Activated naive CD8-positive, alpha-beta T cell treated with anti-CD3 and anti-CD28 coated beads for 36 hours (primary cell): ENCODE results near the gene ZNF207. TPM values are rescaled to one million over a fixed set of nuclear protein-coding genes. Genes with fewer than 3 reads are reported as not detected.
"Not testable (repeated sequence)": the region's sequence is repeated elsewhere in the genome, so short reads cannot be mapped to it uniquely, and the experiment has no call there.

Experiments
- DNase-seq: peaks from one replicate; pipeline ENCODE4 v3.0.0; 2021
- H3K27ac Mint-ChIP-seq: one replicate; pipeline ENCODE4 v1.8.0; 2022; ENCODE audit warnings: mild to moderate bottlenecking, moderate library complexity, mixed read lengths
- H3K27me3 Mint-ChIP-seq: one replicate; pipeline ENCODE4 v1.8.0; 2022; ENCODE audit warnings: mild to moderate bottlenecking, mixed read lengths
- H3K36me3 Mint-ChIP-seq: one replicate; pipeline ENCODE4 v1.8.0; 2021; ENCODE audit warnings: mild to moderate bottlenecking, mixed read lengths
- H3K4me1 Mint-ChIP-seq: one replicate; pipeline ENCODE4 v1.8.0; 2021; ENCODE audit warnings: mixed read lengths
- H3K4me3 Mint-ChIP-seq: one replicate; pipeline ENCODE4 v1.8.0; 2022; ENCODE audit warnings: mild to moderate bottlenecking, moderate library complexity, mixed read lengths
- H3K9me3 Mint-ChIP-seq: one replicate; pipeline ENCODE4 v1.8.0; 2022; ENCODE audit warnings: mixed read lengths
- total RNA-seq, 2 experiments: library from RNA; stranded (reverse); gene quantifications; one replicate each; pipeline ENCODE4 v1.2.3, GENCODE V29; 2021

Gene ZNF207
- total RNA-seq, 2 experiments from 2014 or later: 210 to 214 TPM

DNA sequence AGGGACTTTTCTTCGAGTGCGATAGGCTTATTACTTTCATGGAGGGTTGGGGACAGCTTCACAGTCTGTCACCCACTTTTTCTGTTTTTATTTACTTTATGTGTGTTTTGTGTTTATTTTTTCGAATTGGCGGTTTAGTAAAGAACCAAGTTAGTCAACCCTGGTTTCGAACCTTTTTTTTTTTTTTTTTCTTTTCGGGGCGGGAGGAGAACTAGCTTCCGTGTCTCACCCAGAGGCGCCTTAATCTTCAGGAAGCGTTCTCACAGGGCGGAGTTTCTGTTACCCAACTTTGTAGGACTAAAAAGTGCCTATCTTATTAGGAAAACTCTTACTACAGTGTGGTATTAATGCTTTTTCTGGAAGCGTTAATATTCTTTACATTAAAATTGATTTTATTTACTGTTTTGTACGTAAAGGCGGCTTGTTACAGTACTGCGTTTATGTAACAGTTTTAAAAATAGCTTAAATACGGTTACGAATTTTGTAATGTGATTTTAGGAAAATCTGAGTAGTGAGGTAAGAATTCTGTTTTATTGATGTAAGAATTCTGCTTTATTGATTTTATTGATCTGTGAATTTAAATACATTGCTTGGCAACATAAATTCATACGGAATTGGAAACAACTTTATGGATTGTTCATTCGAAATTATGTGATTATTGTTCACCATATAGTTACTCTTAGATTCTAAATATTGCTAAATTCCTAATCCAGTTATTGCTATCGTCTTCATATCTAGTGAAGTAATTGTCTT, 885 bp downstream of the ZNF207 start:
- H3K4me3 Mint-ChIP-seq: peak overlapping the region; percentile 94
- H3K4me1 Mint-ChIP-seq: peaks cover 38% of the 10 kb centered on the region
- H3K9me3 Mint-ChIP-seq: no peaks in the 10 kb centered on the region
- peak overlapping the region; percentile 98 for H3K27ac Mint-ChIP-seq
- no peaks in the 10 kb centered on the region for H3K27me3 Mint-ChIP-seq
- peaks cover 51% of the 10 kb centered on the region for H3K36me3 Mint-ChIP-seq
- peak; percentile 22 for DNase-seq

GRCh38 chr17:32352734-32353133, 2.8 kb downstream of the ZNF207 start:
- peaks cover 45% of the 10 kb centered on the region for H3K4me1 Mint-ChIP-seq
- H3K4me3 Mint-ChIP-seq: peak overlapping the region; percentile 94
- H3K27me3 Mint-ChIP-seq, H3K27ac Mint-ChIP-seq, H3K9me3 Mint-ChIP-seq, DNase-seq: not testable (repeated sequence)
- peaks cover 56% of the 10 kb centered on the region for H3K36me3 Mint-ChIP-seq

- H3K27me3 Mint-ChIP-seq: no peaks in the 10 kb centered on the region
- H3K4me3 Mint-ChIP-seq: peak overlapping the region; percentile 22
- peaks cover 51% of the 10 kb centered on the region for H3K36me3 Mint-ChIP-seq
- H3K27ac Mint-ChIP-seq: peak overlapping the region; percentile 15
- DNase-seq: no peak
- peaks cover 44% of the 10 kb centered on the region for H3K4me1 Mint-ChIP-seq
- no peaks in the 10 kb centered on the region for H3K9me3 Mint-ChIP-seq
Observed at GRCh38 chr17:32355649-32356377, 5.9 kb downstream of the ZNF207 start.

DNA sequence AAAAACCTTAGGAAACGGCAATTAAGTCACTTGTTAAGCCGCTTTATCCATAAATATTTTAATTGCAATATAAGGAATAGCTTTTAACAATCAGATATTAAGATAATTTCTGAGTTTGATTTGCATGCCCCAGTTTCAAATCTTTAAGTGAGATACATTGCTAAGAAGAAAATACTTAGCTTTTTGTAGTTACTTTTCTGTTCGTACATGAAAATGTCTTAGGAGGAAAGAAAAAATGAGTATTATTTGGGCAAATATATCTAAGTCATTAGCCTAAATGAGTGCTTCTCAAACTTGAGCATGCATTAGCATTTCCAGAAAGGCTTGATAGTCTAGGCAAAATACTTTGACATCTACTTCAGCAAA, 6.4 kb downstream of the ZNF207 start:
- H3K4me3 Mint-ChIP-seq: no peak overlapping the region
- H3K36me3 Mint-ChIP-seq: peaks cover 47% of the 10 kb centered on the region
- H3K9me3 Mint-ChIP-seq: no peaks in the 10 kb centered on the region
- no peaks in the 10 kb centered on the region for H3K27me3 Mint-ChIP-seq
- peaks cover 47% of the 10 kb centered on the region for H3K4me1 Mint-ChIP-seq
- H3K27ac Mint-ChIP-seq: peak overlapping the region; percentile 51
- no peak for DNase-seq

GRCh38 chr17:32356750-32357149, 6.8 kb downstream of the ZNF207 start:
- Mint-ChIP-seq H3K4me1 (peaks cover 48% of the 10 kb centered on the region), H3K27me3 (no peaks in the 10 kb centered on the region), H3K4me3 (no peak overlapping the region), H3K9me3 (no peaks in the 10 kb centered on the region), H3K36me3 (peaks cover 44% of the 10 kb centered on the region), H3K27ac (peak overlapping the region; percentile 51)
- no peak for DNase-seq

DNA sequence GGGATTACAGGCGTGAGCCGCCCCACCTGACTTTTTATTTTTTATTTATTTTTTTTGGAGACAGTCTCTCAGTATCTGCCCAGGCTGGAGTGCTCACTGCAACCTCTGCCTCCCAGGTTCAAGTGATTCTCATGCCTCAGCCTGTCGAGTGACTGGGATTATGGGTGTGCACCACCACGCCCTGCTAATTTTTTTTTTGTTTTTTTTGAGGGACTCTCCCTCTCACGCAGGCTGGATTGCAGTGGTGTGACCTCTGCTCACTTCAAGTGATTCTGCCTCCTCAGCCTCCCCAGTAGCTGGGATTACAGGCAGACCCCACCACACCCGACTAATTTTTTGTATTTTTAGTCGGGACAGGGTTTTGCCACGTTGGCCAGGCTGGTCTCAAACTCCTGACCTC, 7.7 kb downstream of the ZNF207 start:
- Mint-ChIP-seq H3K27me3 (no peaks in the 10 kb centered on the region), H3K4me3 (no peak overlapping the region), H3K4me1 (peaks cover 47% of the 10 kb centered on the region), H3K36me3 (peaks cover 42% of the 10 kb centered on the region), H3K9me3 (no peaks in the 10 kb centered on the region), H3K27ac (no peak overlapping the region)
- no peak for DNase-seq

DNA sequence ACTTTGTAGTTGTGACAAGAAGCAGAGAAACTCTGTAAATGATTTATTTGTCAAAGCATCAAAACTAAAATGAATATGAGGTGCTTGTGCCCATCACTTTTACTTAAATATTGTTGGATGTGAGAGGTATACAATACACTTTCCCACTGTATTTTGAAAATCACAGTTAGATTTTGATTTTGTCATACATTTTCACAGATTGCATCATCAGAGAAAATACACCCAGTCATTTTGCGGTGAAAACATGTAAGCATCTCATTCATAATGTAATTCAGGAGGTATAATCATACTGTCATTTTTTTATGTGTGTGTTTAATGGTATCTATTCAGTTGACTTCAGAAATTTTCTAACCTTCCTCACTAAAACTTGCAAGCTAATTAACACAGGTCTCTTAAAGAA, 11.3 kb downstream of the ZNF207 start:
- no peak for DNase-seq
- Mint-ChIP-seq H3K36me3 (peaks cover 32% of the 10 kb centered on the region), H3K9me3 (no peaks in the 10 kb centered on the region), H3K27ac (peak overlapping the region; percentile 45), H3K4me3 (no peak overlapping the region), H3K4me1 (peaks cover 37% of the 10 kb centered on the region), H3K27me3 (no peaks in the 10 kb centered on the region)

- Mint-ChIP-seq H3K4me1 (peaks cover 32% of the 10 kb centered on the region), H3K4me3 (no peak overlapping the region), H3K27me3 (no peaks in the 10 kb centered on the region), H3K9me3 (no peaks in the 10 kb centered on the region), H3K36me3 (peaks cover 44% of the 10 kb centered on the region), H3K27ac (peak overlapping the region; percentile 12)
- no peak for DNase-seq
Observed at GRCh38 chr17:32370426-32370825, 20.5 kb downstream of the ZNF207 start.

GRCh38 chr17:32382526-32383223, 32.7 kb downstream of the ZNF207 start:
- Mint-ChIP-seq H3K27ac (peak overlapping the region; percentile 2), H3K4me3 (no peak overlapping the region), H3K4me1 (peaks cover 9% of the 10 kb centered on the region), H3K36me3 (peaks cover 39% of the 10 kb centered on the region), H3K9me3 (no peaks in the 10 kb centered on the region), H3K27me3 (no peaks in the 10 kb centered on the region)
- no peak for DNase-seq

DNA sequence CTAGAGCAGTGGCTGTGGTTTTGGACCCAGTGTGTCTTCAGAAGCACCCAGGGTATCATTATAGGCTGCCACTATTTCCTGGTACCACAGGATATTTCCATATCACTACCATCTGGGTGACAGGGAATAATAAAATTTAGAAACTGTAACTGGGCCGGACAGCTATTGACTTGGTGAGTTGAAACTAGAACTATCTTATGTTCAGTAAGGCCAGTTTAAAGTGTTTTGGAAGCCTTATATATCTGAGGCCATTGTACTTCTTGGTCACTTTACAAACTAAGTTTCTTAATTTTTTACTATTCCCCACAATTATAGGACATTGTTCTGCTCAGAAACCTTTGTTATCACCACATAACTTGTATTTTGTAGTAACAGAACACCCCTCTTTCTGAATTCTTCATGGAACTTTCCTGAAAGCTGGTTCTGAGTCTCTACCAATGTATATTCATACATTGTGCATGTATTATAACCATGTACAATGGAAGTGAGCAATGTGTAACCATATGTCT, 34.0 kb downstream of the ZNF207 start:
- Mint-ChIP-seq H3K36me3 (peaks cover 31% of the 10 kb centered on the region), H3K27ac (no peak overlapping the region), H3K9me3 (no peaks in the 10 kb centered on the region), H3K4me1 (peaks cover 4% of the 10 kb centered on the region), H3K27me3 (no peaks in the 10 kb centered on the region), H3K4me3 (no peak overlapping the region)
- DNase-seq: no peak

DNA sequence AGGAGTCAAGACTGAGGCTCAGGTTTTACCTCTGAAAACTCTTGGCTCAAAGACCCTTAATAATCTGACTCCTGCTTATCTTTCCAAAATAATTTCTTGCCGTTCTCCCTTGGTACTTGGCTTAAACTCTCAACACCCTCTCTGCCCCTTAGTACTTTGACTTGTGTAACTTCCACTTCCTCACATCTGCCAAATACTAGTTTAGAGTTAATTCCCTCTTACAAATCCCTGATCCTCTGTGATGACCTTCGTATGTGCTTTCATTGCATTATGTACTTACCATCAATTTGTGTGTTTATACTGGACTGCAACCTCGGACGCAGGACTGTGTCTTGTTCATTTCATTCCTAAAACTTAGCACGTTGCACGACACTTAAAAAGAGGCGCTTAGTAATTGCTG, 35.2 kb downstream of the ZNF207 start:
- no peak for DNase-seq
- no peaks in the 10 kb centered on the region for H3K9me3 Mint-ChIP-seq
- no peak overlapping the region for H3K4me3 Mint-ChIP-seq
- peaks cover 27% of the 10 kb centered on the region for H3K36me3 Mint-ChIP-seq
- no peaks in the 10 kb centered on the region for H3K27me3 Mint-ChIP-seq
- H3K4me1 Mint-ChIP-seq: peaks cover 4% of the 10 kb centered on the region
- no peak overlapping the region for H3K27ac Mint-ChIP-seq

- no peak overlapping the region for H3K4me3 Mint-ChIP-seq
- H3K27me3 Mint-ChIP-seq: no peaks in the 10 kb centered on the region
- no peak overlapping the region for H3K27ac Mint-ChIP-seq
- H3K36me3 Mint-ChIP-seq: peaks cover 20% of the 10 kb centered on the region
- H3K4me1 Mint-ChIP-seq: peaks cover 4% of the 10 kb centered on the region
- no peak for DNase-seq
- no peaks in the 10 kb centered on the region for H3K9me3 Mint-ChIP-seq
Observed at GRCh38 chr17:32385971-32386370, 36.0 kb downstream of the ZNF207 start.

GRCh38 chr17:32386844-32387243, 36.9 kb downstream of the ZNF207 start:
- Mint-ChIP-seq H3K27me3 (no peaks in the 10 kb centered on the region), H3K27ac (peak overlapping the region; percentile 39), H3K4me1 (peaks cover 4% of the 10 kb centered on the region), H3K4me3 (no peak overlapping the region), H3K36me3 (peaks cover 15% of the 10 kb centered on the region), H3K9me3 (no peaks in the 10 kb centered on the region)
- no peak for DNase-seq

GRCh38 chr17:32388128-32388527, 38.2 kb downstream of the ZNF207 start:
- not testable (repeated sequence) for DNase-seq, H3K36me3 Mint-ChIP-seq, H3K4me3 Mint-ChIP-seq, H3K27ac Mint-ChIP-seq, H3K4me1 Mint-ChIP-seq, H3K27me3 Mint-ChIP-seq, H3K9me3 Mint-ChIP-seq
